HepG2 (cell line): ENCODE data around the gene EMC10. TPM values are rescaled to one million over a fixed set of nuclear protein-coding genes. Genes with fewer than 3 reads are reported as not detected.

Experiments used
- ATAC-seq: fragments of 200-7000 bp; cut with Tn5 transposase; 3 replicates; pipeline ENCODE4 v1.9.1; 2020; ENCODE audit warnings: mild to moderate bottlenecking, moderate library complexity
- BruUV-seq: library from RNA; stranded (reverse); fragments of 400-500 nt; replicated peaks from 2 replicates; lab custom pipeline; 2021; lab: Mats Ljungman, UMichigan
- CTCF ChIA-PET: fragments of 300-600 bp; formaldehyde crosslinking; extraction: SDS; loops from one replicate; lab custom pipeline; 2021; ENCODE audit warnings: low total read pairs, inconsistent platforms, low intra/inter-chr PET ratio; lab: Yijun Ruan, JAX
- POLR2A ChIA-PET: fragments of 350-600 bp; sonication (Branson Sonifier 250); formaldehyde crosslinking; loops from one replicate; lab custom pipeline; 2020; ENCODE audit warnings: antibody characterized with exemption, inconsistent platforms; lab: Yijun Ruan, JAX
- DNase-seq: peaks from one replicate; pipeline ENCODE4 v3.0.0-alpha.2; 2015; ENCODE audit warnings: low spot score
- FAIRE-seq: peaks from 3 replicates; lab custom pipeline; 2011; peaks lifted over from hg19 to GRCh38; lab: Jason Lieb, UNC
- H2AFZ ChIP-seq: one replicate; pipeline ENCODE4 v1.6.1; 2011; ENCODE audit warnings: low read length, inconsistent platforms
- H3K27ac ChIP-seq: fragments of 300-600 bp; 3 replicates; pipeline ENCODE4 v1.8.0; 2011; ENCODE audit warnings: mixed run types, mild to moderate bottlenecking, mixed read lengths, low read length, inconsistent platforms; ENCODE audit not compliant: insufficient read depth; ENCODE audit errors: extremely low read length
- H3K27me3 ChIP-seq, 2 experiments: fragments of 200-600 bp in 1 of 2; 2 replicates in 1 of 2; 3 replicates in 1 of 2; pipeline versions ENCODE4 v1.6.0 to v1.8.0; 2011; ENCODE audit warnings: low read length in 2 of 2, mild to moderate bottlenecking in 2 of 2, moderate library complexity in 2 of 2, inconsistent platforms in 1 of 2; ENCODE audit not compliant: insufficient read depth in 2 of 2, control insufficient read depth in 1 of 2
- H3K36me3 ChIP-seq, 2 experiments: fragments of 200-600 bp in 1 of 2; replicated peaks in 1 of 2; 2 replicates in 1 of 2; 3 replicates in 1 of 2; pipeline versions ENCODE4 v1.5.1 to v1.8.0; 2011; ENCODE audit warnings: low read length in 2 of 2, inconsistent platforms in 1 of 2; ENCODE audit not compliant: insufficient read depth in 2 of 2, control insufficient read depth in 1 of 2
- H3K4me1 ChIP-seq: 2 replicates; pipeline ENCODE4 v1.5.1; 2012; ENCODE audit warnings: low read length, inconsistent platforms; ENCODE audit not compliant: insufficient read depth
- H3K4me2 ChIP-seq: 2 replicates; pipeline ENCODE4 v1.6.0; 2011; ENCODE audit warnings: low read depth, low read length, inconsistent platforms
- H3K4me3 ChIP-seq, 3 experiments: fragments of 200-600 bp in 1 of 3; sonication (generic), shearing (Covaris generic) in 1 of 3; replicated peaks in 1 of 3; 2 replicates each; pipeline ENCODE4 v1.5.1; 2011 to 2016; ENCODE audit warnings: low read length in 3 of 3, inconsistent platforms in 2 of 3, low read depth in 2 of 3, mild to moderate bottlenecking in 2 of 3, control low read depth in 1 of 3, mixed read lengths in 1 of 3; ENCODE audit not compliant: insufficient read depth in 1 of 3
- H3K79me2 ChIP-seq: one replicate; pipeline ENCODE4 v1.6.1; 2011; ENCODE audit warnings: low read length, inconsistent platforms; ENCODE audit not compliant: insufficient read depth
- H3K9ac ChIP-seq: 2 replicates; pipeline ENCODE4 v1.6.0; 2011; ENCODE audit warnings: mild to moderate bottlenecking, low read depth, low read length, inconsistent platforms; ENCODE audit not compliant: insufficient read depth
- H3K9me3 ChIP-seq: 2 replicates; pipeline ENCODE4 v1.5.1; 2012; ENCODE audit warnings: mild to moderate bottlenecking, low read length
- H4K20me1 ChIP-seq: 2 replicates; pipeline ENCODE4 v1.6.0; 2011; ENCODE audit warnings: inconsistent platforms, mild to moderate bottlenecking, low read length, moderate library complexity; ENCODE audit not compliant: insufficient read depth
- ATF7 ChIP-seq, 2 experiments: fragments of 450-650 bp in 1 of 2; sonication (generic) in 1 of 2; formaldehyde crosslinking in 1 of 2; IDR thresholded peaks; 2 replicates each; pipeline versions ENCODE4 v1.4.0 to v1.6.1; 2016 to 2020; ENCODE audit warnings: antibody characterized with exemption in 1 of 2, mild to moderate bottlenecking in 1 of 2, missing genetic modification reagents in 1 of 2
- EEA1 ChIP-seq: sonication (generic); formaldehyde crosslinking; IDR thresholded peaks from 2 replicates; pipeline ENCODE4 v1.5.1; 2020; ENCODE audit warnings: mild to moderate bottlenecking, missing genetic modification reagents, borderline replicate concordance
- MAZ ChIP-seq, 2 experiments: sonication (generic) in 1 of 2; formaldehyde crosslinking in 1 of 2; IDR thresholded peaks; 2 replicates each; pipeline versions ENCODE4 v1.5.0 to v1.6.1; 2012 to 2020; ENCODE audit warnings: low read depth in 2 of 2, mild to moderate bottlenecking in 2 of 2, borderline replicate concordance in 1 of 2, improper control_type of control experiment in 1 of 2, low read length in 1 of 2, missing genetic modification reagents in 1 of 2, moderate library complexity in 1 of 2
- MBD4 ChIP-seq: IDR thresholded peaks from 2 replicates; pipeline ENCODE4 v1.6.1; 2012; ENCODE audit warnings: low read length, inconsistent platforms, borderline replicate concordance
- PAF1 ChIP-seq: IDR thresholded peaks from 2 replicates; pipeline ENCODE4 v1.6.1; 2016; ENCODE audit warnings: missing genetic modification reagents, missing compliant biosample characterization
- ZNF337 ChIP-seq: sonication (generic); formaldehyde crosslinking; IDR thresholded peaks from 2 replicates; pipeline ENCODE4 v1.5.1; 2020; ENCODE audit warnings: missing genetic modification reagents, low read depth, mild to moderate bottlenecking, borderline replicate concordance
- ZNF546 ChIP-seq: sonication (generic); formaldehyde crosslinking; conservative IDR thresholded peaks from 2 replicates; pipeline ENCODE4 v1.8.1; 2023; ENCODE audit warnings: mild to moderate bottlenecking, missing genetic modification reagents
- ZNF629 ChIP-seq: sonication (generic); formaldehyde crosslinking; conservative IDR thresholded peaks from 2 replicates; pipeline ENCODE4 v1.5.0; 2020; ENCODE audit warnings: missing genetic modification reagents
- ZNF883 ChIP-seq: sonication (generic); formaldehyde crosslinking; IDR thresholded peaks from 2 replicates; pipeline ENCODE4 v1.5.1; 2020; ENCODE audit warnings: mild to moderate bottlenecking, missing genetic modification reagents; ENCODE audit errors: not compliant biosample characterization
- WGBS: methylation state at CpG from one replicate; pipeline ENCODE4 v1.1.6; 2017; ENCODE audit warnings: low lambda C conversion rate; 5-methylcytosine and 5-hydroxymethylcytosine counted together
- in situ Hi-C: cut with HindIII; loops from 2 replicates; pipeline ENCODE4 v1.10.0; 2017; ENCODE audit warnings: low pct_unique_long_range_greater_than_20kb; ENCODE audit not compliant: extremely low pct_ligation_motif_present
- intact Hi-C: fragments of 100-400 bp; cut with micrococcal nuclease; formaldehyde crosslinking; loops from one replicate; pipeline ENCODE4 v1.10.0; 2022; ENCODE audit not compliant: unreplicated experiment
- polyA plus RNA-seq, 8 experiments: library from polyadenylated mRNA; depleted of rRNA in 3 of 8; stranded (reverse) in 7 of 8; unstranded in 1 of 8; fragments of >200 nt; fragmentation: Illumina TruSeq in 4 of 8; extraction: Trizol in 4 of 8; gene quantifications; 2 replicates each; pipeline versions ENCODE4 v1.2.1 to v1.2.3, GENCODE V29; 2011 to 2016; ENCODE audit warnings: low read depth in 4 of 8, missing spikeins in 1 of 8, mixed read lengths in 1 of 8; ENCODE audit not compliant: insufficient read depth in 1 of 8
- total RNA-seq, 5 experiments: library from RNA; depleted of rRNA; stranded (reverse); fragments of >200 nt; fragmentation: Illumina TruSeq; extraction: Trizol; gene quantifications; 2 replicates each; pipeline ENCODE4 v1.2.3, GENCODE V29; 2016; ENCODE audit warnings: low read depth in 1 of 5
- TF ChIP-seq, protein P1 (sequence below): sonication (generic); formaldehyde crosslinking; conservative IDR thresholded peaks from 2 replicates; pipeline ENCODE4 v1.4.0; 2020; ENCODE audit warnings: mild to moderate bottlenecking, missing genetic modification reagents, moderate library complexity

Gene EMC10
- total and polyA plus RNA-seq, 2 of the 13 experiments (the other 11 are each of a cell fraction or from before 2014, with no cell fraction given), result not detected

DNA sequence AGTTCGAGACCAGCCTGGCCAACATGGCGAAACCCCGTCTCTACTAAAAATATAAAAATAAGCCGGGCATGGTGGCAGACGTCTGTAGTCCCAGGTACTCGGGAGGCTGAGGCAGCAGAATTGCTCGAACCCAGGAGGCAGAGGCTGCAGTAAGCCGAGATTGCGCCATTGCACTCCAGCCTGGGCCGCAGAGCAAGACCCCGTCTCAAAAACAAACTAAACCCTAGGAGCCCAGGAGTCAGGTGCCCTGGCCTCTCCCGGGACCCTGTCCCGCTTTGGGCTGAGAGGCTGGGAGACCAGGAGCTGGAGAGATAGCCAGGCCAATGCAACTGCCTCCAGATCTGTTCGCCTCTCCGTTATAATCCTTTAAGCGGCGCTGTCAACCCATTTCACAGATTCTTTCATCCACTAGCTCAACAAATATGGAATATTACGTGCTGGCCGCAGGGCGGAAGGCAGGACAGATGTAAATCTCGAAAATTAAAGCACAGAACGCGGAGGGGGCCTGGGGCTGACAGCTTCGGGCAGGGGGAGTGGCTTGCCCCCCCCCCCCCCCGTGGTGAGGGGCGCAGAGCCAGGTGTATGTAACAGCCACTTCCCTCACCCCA lies 48.9 kb upstream of the EMC10 start:
- no peak overlapping the region for H3K9ac ChIP-seq
- CTCF ChIA-PET, result no interaction called here

DNA sequence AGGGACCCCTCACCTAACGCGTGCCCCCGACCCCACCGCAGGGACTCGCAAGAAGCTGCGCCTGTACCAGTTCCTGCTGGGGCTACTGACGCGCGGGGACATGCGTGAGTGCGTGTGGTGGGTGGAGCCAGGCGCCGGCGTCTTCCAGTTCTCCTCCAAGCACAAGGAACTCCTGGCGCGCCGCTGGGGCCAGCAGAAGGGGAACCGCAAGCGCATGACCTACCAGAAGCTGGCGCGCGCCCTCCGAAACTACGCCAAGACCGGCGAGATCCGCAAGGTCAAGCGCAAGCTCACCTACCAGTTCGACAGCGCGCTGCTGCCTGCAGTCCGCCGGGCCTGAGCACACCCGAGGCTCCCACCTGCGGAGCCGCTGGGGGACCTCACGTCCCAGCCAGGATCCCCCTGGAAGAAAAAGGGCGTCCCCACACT lies 48.3 kb upstream of the EMC10 start:
- in situ Hi-C loops, result no loop called here
- Histone ChIP-seq H3K36me3 (no peaks in the 10 kb centered on the region), H3K79me2 (no peaks in the 10 kb centered on the region), H2AFZ (no peak overlapping the region), H3K4me2 (no peak overlapping the region), H3K27ac (no peak overlapping the region), H4K20me1 (no peaks in the 10 kb centered on the region), H3K4me3 (no peak overlapping the region), H3K4me1 (peaks cover 18% of the 10 kb centered on the region), H3K27me3 (peaks cover 5 to 22% of the 10 kb centered on the region in 2 experiments; a peak in 4 of 5 replicates), H3K9me3 (no peaks in the 10 kb centered on the region), H3K9ac (no peak overlapping the region)
- ATAC-seq (no peak), DNase-seq (no peak), FAIRE-seq (no peak)
- intact Hi-C loops, result no loop called here
- no TSS peak for BruUV-seq
- ChIA-PET POLR2A (no interaction called here), CTCF (no interaction called here)
- WGBS, result 82% methylated on average over 9 of the region's 38 CpGs
- TF ChIP-seq, protein P1, sequence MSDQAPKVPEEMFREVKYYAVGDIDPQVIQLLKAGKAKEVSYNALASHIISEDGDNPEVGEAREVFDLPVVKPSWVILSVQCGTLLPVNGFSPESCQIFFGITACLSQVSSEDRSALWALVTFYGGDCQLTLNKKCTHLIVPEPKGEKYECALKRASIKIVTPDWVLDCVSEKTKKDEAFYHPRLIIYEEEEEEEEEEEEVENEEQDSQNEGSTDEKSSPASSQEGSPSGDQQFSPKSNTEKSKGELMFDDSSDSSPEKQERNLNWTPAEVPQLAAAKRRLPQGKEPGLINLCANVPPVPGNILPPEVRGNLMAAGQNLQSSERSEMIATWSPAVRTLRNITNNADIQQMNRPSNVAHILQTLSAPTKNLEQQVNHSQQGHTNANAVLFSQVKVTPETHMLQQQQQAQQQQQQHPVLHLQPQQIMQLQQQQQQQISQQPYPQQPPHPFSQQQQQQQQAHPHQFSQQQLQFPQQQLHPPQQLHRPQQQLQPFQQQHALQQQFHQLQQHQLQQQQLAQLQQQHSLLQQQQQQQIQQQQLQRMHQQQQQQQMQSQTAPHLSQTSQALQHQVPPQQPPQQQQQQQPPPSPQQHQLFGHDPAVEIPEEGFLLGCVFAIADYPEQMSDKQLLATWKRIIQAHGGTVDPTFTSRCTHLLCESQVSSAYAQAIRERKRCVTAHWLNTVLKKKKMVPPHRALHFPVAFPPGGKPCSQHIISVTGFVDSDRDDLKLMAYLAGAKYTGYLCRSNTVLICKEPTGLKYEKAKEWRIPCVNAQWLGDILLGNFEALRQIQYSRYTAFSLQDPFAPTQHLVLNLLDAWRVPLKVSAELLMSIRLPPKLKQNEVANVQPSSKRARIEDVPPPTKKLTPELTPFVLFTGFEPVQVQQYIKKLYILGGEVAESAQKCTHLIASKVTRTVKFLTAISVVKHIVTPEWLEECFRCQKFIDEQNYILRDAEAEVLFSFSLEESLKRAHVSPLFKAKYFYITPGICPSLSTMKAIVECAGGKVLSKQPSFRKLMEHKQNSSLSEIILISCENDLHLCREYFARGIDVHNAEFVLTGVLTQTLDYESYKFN (CRISPR knock-in tag), result no peak
- TF ChIP-seq EEA1 (no peak), MBD4 (no peak), ATF7 (IDR thresholded peaks at IDR 0.05) (no peak), ATF7 (CRISPR knock-in tag; IDR thresholded peaks at IDR 0.05) (no peak), MAZ (IDR thresholded peaks at IDR 0.05; ENCODE audit: borderline replicate concordance, low read depth, low read length) (no peak), MAZ (CRISPR knock-in tag; IDR thresholded peaks at IDR 0.05; ENCODE audit: low read depth) (no peak)

More for the DNA sequence above, 48.9 kb upstream of the EMC10 start:
- Histone ChIP-seq H3K36me3 (no peaks in the 10 kb centered on the region), H3K9me3 (no peaks in the 10 kb centered on the region), H3K27me3 (peaks cover 4 to 16% of the 10 kb centered on the region in 2 experiments; a peak in 4 of 5 replicates), H3K4me1 (peaks cover 24% of the 10 kb centered on the region), H3K4me3 (no peak overlapping the region), H3K4me2 (no peak overlapping the region), H2AFZ (no peak overlapping the region), H4K20me1 (no peaks in the 10 kb centered on the region), H3K27ac (no peak overlapping the region), H3K79me2 (no peaks in the 10 kb centered on the region)
- POLR2A ChIA-PET, result no interaction called here
- DNase-seq (no peak), ATAC-seq (no peak), FAIRE-seq (no peak)
- WGBS, result 69% methylated on average over 20 of the region's 26 CpGs
- BruUV-seq, result no TSS peak
- in situ Hi-C loops (no loop called here), intact Hi-C loops (no loop called here)
- TF ChIP-seq ZNF629 (CRISPR knock-in tag) (0 out of 2 replicates have a peak, but pooled peaks have one; percentile 8), PAF1 (CRISPR knock-in tag) (no peak), ZNF883 (CRISPR knock-in tag) (no peak), ZNF337 (CRISPR knock-in tag) (no peak), ZNF546 (no peak)
